ENCODE results near the gene PRB2. TPM values are rescaled to one million over a fixed set of nuclear protein-coding genes. Genes with fewer than 3 reads are reported as not detected.

Gene PRB2
- total RNA-seq, 1 experiment from 2014 or later: not detected

DNA sequence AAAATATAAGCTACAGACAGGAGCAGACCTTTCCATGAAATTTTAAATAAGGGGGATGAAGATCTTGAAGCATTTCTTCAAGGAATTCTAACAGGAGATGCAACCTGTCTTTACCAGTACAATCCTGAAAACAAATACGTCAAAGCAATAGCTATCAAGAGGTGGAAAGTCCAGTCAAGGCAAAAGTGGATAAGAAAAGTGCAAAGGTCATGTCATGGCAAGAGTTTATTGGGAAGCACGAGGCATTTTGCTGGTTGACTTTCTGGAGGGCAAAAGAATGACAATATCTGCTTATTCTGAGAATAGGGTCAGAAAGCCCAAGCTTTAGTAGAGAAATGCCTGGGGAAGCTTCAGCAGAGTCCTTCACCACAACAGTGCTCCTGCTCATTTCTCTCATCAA, 50.9 kb downstream of the PRB2 start:
- no peak for DNase-seq (ENCODE audit: low read depth, low spot score)
- Histone ChIP-seq H3K36me3 (ENCODE audit: control insufficient read depth, insufficient read depth, low read length) (no peaks in the 10 kb centered on the region; the same call in 1 of the 2 replicates), H3K4me1 (ENCODE audit: control insufficient read depth, insufficient read depth, low read length) (no peaks in the 10 kb centered on the region), H3K27ac (ENCODE audit: low read length) (no peak overlapping the region), H3K4me3 (ENCODE audit: low read depth in 2 of 2, low read length in 2 of 2) (no peak overlapping the region), H3K9me3 (ENCODE audit: control insufficient read depth, insufficient read depth, low read depth, low read length) (no peaks in the 10 kb centered on the region), H3K27me3 (ENCODE audit: control insufficient read depth, insufficient read depth, low read length) (no peaks in the 10 kb centered on the region)
- intact Hi-C loops (cut with micrococcal nuclease; ENCODE audit: unreplicated experiment): no loop called here
- TF ChIP-seq TCF7L2 (IDR thresholded peaks at IDR 0.05; ENCODE audit: low read depth, low read length) (no peak), POLR2AphosphoS5 (IDR thresholded peaks at IDR 0.05; ENCODE audit: low read depth, low read length) (no peak), SIN3A (IDR thresholded peaks at IDR 0.05; ENCODE audit: borderline replicate concordance, insufficient read depth, low read depth, low read length) (no peak)
- TF ChIP-seq, protein P1, sequence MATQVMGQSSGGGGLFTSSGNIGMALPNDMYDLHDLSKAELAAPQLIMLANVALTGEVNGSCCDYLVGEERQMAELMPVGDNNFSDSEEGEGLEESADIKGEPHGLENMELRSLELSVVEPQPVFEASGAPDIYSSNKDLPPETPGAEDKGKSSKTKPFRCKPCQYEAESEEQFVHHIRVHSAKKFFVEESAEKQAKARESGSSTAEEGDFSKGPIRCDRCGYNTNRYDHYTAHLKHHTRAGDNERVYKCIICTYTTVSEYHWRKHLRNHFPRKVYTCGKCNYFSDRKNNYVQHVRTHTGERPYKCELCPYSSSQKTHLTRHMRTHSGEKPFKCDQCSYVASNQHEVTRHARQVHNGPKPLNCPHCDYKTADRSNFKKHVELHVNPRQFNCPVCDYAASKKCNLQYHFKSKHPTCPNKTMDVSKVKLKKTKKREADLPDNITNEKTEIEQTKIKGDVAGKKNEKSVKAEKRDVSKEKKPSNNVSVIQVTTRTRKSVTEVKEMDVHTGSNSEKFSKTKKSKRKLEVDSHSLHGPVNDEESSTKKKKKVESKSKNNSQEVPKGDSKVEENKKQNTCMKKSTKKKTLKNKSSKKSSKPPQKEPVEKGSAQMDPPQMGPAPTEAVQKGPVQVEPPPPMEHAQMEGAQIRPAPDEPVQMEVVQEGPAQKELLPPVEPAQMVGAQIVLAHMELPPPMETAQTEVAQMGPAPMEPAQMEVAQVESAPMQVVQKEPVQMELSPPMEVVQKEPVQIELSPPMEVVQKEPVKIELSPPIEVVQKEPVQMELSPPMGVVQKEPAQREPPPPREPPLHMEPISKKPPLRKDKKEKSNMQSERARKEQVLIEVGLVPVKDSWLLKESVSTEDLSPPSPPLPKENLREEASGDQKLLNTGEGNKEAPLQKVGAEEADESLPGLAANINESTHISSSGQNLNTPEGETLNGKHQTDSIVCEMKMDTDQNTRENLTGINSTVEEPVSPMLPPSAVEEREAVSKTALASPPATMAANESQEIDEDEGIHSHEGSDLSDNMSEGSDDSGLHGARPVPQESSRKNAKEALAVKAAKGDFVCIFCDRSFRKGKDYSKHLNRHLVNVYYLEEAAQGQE (IDR thresholded peaks at IDR 0.05; ENCODE audit: insufficient read depth in 1 of 2, low read depth in 2 of 2, low read length in 1 of 2): no peak
- TF ChIP-seq, protein P2, sequence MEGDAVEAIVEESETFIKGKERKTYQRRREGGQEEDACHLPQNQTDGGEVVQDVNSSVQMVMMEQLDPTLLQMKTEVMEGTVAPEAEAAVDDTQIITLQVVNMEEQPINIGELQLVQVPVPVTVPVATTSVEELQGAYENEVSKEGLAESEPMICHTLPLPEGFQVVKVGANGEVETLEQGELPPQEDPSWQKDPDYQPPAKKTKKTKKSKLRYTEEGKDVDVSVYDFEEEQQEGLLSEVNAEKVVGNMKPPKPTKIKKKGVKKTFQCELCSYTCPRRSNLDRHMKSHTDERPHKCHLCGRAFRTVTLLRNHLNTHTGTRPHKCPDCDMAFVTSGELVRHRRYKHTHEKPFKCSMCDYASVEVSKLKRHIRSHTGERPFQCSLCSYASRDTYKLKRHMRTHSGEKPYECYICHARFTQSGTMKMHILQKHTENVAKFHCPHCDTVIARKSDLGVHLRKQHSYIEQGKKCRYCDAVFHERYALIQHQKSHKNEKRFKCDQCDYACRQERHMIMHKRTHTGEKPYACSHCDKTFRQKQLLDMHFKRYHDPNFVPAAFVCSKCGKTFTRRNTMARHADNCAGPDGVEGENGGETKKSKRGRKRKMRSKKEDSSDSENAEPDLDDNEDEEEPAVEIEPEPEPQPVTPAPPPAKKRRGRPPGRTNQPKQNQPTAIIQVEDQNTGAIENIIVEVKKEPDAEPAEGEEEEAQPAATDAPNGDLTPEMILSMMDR (IDR thresholded peaks at IDR 0.05): no peak
- CTCF ChIA-PET: no interaction called here
- no peak for ATAC-seq
- POLR2A ChIA-PET: no interaction called here
- in situ Hi-C loops (cut with HindIII; ENCODE audit: low pct_unique_long_range_greater_than_20kb, low sequenced_read_pairs): no loop called here
- BruUV-seq (replicated peaks): no TSS peak

Other genes starting within 250 kb of the PRB2 start
- 6.0 TPM for gene SMIM10L1, start 224.4 kb downstream of the PRB2 start, total RNA-seq (2021; ENCODE audit: unreplicated experiment)
- gene TAS2R42, start 208.6 kb downstream of the PRB2 start, total RNA-seq (2021; ENCODE audit: unreplicated experiment): not detected
- gene PRB3, start 125.9 kb downstream of the PRB2 start, total RNA-seq (2021; ENCODE audit: unreplicated experiment): not detected
- not detected for gene PRB4, start 85.1 kb downstream of the PRB2 start, total RNA-seq (2021; ENCODE audit: unreplicated experiment)

Measured in Panc1 (cell line).